ENCODE data around the gene FAM3A.
"Not testable (repeated sequence)": the region's sequence is repeated elsewhere in the genome, so short reads cannot be mapped to it uniquely, and the experiment has no call there.

Gene FAM3A

DNA sequence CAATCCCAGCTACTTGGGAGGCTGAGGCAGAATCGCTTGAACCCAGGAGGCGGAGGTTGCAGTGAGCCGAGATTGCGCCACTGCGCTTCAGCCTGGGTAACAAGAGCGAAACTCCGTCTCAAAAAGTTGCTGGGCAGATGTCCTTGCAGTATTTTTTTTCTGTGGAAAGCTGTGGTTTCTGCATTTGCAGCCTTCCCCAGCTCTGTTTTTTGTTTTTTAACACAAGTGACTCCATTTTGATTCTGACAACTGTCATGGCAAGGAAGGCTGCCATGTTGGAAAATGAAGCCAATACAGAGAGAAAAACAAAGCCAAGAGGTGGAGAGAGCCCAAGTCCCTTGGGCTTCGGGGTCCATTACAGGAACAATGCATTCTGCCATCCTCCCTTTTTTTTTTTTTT lies 13.9 kb downstream of the FAM3A start:
- FAIRE-seq: no peak

DNA sequence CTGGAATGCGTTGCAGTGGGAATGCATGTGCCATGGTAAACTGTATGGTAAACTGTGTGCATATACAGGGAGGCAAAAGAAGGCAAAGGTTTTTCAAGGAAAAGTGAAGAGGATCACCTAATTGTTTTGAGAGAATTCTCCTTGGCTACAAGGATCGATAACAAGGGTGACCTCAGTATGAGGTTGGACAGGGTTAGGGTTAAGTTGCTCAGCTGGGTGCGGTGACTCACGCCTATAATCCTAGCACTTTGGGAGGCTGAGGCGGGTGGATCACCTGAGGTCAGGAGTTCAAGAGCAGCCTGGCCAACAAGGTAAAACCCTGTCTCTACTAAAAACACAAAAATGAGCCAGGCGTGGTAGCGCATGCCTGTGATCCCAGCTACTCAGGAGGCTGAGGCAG lies 14.6 kb downstream of the FAM3A start:
- FAIRE-seq: not testable (repeated sequence)

DNA sequence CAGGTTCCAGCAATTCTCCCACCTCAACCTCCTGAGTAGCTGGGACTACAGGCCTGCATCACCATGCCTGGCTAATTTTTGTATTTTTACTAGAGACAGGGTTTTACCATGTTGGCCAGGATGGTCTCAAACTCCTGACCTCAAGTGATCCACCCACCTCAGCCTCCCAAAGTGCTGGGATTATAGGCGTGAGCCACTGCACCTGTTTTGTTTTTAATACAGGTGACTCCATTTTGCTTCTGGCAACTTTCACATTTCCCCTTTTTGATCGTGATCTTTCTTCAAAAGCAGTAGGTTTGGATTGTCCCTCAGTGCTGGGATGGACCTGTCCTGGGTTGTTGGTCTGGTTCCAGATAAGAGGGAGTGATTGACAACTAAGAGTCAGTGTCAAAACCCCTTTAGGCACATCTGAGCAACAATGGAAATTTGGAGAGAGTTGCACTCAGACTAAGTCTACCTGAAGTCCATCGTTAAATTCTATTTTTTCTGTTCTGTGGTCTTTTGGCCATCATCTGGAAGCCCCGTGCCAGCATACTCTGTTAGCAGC lies 19.4 kb downstream of the FAM3A start:
- not testable (repeated sequence) for FAIRE-seq

DNA sequence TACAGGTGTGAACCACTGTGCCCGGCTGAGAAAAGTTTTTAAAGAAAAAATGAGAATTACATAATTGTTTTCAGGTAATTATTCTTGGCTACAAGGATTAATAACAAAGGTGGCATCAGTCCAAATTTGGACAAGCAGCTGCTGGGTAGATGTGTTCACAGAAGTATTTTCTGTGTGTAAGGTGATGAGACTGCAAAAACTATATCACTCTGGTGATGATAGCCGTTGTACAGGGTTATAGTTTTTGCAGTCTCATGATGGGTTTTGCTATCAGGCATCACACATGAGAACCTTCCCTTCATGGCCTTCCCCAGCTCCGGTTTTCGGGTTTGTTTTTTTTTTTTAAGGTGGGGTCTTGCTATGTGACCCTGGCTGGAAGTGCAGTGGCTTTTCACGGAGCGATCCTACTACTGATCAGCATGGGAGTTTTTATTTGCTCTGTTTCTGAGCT lies 20.5 kb downstream of the FAM3A start:
- no peak for FAIRE-seq

DNA sequence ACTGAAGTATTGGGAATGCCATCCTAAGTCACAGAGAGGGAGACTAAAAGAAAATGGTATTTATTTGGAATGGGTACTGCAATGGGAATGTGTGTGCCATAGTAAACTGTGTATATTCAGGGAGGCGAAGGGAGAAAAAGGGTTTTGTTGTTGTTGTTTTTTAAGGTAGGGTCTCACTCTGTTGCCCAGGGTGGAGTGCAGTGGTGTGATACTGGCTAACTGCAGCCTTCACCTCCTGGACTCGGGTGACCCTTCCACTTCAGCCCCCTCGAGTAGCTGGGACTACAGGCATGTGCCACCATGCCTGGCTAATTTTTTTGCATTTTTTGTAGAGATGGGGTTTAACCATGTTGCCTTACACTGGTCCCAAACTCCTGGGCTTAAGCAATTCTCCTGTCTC lies 21.3 kb downstream of the FAM3A start:
- no peak for FAIRE-seq

DNA sequence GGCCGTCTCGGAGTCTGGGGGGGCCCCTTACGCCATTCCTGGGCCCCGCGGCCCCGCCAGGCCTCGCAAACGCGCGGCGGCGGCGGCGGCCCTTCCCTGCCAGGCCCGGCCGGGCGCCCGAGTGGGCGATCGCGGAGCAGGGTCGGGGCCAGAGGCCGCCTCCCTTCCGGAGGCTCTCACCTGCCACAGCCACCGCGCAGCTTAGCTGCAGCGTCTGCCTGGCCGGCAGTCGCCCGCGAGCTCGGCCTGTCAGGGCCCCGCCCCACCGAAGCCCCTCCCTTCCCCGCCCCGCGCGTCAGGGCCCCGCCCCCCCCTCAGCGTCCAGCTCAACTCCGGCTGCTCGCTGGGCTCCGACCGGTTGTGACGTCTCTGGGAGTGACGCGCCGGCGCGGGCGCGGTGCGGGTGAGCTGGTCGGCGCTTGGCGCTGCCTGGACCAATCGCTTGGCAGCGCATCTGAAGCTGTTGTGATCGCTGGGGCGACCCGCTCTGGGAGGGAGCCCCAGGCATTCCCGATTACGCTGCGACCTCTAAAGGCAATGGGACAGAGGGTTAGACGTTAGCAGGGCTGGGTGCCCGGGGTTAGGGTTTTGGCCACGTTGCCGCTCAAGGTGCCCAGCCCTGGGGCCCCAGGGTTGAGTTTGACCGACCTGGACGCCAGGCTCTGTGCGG lies 25.5 kb downstream of the FAM3A start, which contains the start of gene SLC10A3:
Gene SLC10A3, minus strand, starts transcription at position 216 of the 670 bp plus-strand sequence. CDS start 1,689 bp downstream, outside the sequence.
- FAIRE-seq: no peak

DNA sequence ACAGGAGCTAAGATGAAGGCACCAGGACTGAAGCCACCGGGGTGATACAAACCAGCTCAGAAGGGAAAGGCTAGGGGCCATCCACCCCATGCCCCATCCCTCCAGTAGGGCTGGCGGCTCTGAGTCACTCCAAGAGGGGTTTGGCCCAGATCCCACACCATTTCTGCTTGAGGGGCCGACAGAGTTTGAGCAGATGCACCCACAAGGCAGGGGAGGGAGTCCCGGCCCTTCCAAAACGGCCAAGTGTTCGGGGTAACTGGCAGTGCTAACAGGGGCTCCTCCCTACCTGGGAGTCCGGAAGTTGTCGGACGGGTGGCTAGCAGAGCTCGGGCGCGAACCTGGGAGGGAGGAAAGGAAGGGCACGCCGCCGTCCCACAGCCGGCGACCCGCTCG lies 26.0 kb downstream of the FAM3A start:
- no peak for FAIRE-seq

DNA sequence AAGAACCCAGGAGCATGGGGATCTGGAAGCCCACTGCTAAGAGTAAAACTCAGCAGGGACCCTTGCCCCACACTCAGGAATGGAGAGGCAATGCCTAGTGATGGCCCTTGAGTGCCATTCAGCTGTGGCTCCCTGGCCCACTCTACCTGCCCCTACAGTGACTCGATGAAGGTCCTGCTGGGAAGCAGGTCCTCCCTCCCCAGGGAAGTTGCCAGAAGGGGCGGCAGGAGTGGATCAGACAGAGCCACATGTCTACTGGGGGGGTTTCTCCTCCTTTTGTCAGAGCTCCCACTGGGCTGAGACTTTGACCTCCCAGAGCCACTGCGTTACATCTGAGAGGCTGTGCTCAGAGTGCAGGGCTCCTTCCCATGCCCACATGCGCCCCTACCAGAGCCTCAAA lies 26.9 kb downstream of the FAM3A start:
- no peak for FAIRE-seq

DNA sequence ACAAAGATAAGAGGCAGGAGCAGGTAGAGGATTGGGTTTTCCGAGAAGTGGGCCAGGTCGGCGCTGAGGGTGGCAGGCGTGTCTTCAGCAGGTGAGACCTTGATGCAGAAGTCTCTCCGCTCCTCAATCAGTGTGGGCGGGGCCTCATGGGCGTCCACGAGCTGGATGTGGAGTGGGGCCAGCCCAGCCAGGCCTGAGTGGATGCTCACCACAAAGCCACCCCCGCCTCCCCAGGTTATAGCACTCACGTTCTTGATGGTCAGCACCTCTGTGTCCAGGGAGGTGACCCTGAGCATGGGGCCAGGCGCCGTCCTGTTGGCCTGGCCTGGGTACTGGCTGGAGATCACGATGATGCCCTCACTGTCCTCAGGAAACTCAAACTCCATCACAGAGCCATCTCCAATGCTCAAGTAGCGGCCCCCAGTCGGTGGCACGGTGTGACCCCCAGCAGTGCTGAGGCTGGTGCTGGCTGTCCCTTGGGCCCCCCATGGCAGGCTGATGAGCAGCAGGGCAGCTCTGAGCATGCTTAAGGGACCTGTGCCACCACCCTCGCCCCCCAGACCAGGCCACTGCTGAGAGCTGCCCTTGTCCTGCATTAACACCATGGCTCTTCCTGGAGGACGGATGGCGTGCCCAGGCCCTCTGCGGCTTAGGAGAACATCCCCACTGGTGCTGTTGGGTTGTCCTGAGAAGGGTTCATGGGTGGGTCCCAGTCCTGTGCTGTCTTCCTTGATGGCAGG lies 27.5 kb downstream of the FAM3A start:
- FAIRE-seq: no peak

DNA sequence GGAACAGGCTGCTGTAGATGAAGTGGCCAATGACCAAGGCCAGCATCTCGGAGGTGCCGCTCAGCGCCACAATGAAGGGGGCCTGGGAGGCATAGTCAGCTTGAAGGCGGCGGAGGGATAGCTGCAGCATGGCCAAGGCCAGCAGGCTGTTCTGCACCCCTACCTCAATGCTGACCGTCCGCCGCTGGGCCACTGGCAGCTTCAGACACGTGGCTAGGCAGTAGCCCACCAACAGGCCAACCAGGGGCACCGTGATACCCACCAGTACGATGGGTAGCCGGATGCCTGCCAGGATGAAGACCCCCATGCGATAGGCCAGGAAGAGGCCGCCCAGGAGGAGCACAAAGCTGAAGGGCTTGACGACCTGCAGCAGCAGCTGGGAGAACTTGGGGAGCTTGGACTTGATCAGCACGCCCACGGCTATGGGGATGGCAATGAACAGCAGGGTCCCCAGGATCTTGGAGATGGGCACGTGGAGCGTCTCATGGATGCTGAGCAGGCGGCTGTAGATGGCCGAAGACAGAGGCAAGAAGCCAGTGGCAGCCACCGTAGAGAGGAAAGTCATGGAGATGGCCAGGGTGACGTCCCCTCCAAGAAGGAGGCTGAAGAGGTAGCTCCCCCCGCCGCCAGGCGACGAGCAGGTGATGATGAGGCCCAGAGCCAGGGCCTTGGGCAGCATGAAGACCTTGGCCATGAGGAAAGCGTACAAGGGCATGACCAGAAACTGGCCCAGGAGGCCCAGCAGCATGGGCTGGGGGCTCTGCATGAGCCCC lies 28.3 kb downstream of the FAM3A start:
- no peak for FAIRE-seq

DNA sequence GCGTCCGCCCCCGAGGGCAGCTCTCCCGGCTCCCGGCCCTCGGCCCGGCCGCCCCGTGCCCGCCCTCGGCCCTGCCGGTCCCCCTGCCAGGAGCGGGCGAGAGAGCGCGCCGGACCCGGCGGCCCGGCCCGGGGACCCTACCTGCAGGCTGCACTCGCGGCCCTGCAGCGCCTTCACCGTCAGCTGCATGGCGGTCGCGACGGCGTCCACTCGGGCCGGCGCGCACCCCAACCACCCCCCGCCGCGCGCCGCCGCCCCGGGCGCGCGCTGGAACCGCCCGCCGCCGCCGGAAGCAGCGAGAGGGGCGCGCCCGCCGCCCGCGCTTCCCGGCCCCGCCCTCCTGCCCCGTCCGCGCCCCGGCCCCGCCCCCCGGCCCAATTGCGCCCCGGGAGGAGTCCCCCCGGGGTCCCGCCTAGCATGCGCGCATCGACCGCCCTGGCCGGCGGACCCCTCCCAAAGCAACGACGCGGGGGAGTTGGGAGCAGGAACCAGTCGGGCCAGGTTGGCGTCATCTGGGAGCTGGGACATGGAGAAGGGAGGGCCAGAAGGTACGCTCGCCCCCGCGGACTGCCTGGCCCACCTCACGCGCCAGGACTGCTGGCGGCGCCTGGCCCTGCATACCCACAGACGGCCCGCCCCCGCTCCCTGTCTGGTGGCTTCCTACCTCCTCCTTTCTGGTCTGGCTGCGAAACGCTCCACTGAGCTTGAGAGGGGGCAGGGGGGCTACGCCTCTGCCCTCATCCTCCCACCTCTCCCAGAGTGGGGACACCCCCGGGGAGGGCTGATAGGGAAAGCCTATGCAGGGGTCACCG lies 29.4 kb downstream of the FAM3A start, which contains the start of gene UBL4A:
Gene UBL4A, minus strand, starts transcription at position 220 of the 812 bp plus-strand sequence. Its CDS starts 31 bp downstream, at position 189.
- no peak for FAIRE-seq

DNA sequence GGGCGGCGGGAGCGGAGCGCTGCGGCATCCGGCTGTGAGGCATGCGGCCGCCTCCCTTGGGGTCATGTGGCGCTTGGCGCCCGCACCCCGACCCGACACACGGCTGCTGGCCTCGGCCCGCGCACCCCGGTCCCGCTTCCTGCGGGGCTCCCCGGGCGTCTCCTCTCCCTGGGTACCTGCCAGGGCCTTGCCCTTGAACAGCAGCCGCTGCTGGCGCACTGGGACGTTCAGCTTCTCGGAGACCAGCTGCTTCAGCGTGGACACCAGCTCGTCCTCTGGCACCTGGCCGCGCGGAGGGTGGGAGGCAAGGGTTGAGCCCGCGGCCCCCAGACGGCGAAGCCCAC lies 30.0 kb downstream of the FAM3A start:
- FAIRE-seq: no peak

DNA sequence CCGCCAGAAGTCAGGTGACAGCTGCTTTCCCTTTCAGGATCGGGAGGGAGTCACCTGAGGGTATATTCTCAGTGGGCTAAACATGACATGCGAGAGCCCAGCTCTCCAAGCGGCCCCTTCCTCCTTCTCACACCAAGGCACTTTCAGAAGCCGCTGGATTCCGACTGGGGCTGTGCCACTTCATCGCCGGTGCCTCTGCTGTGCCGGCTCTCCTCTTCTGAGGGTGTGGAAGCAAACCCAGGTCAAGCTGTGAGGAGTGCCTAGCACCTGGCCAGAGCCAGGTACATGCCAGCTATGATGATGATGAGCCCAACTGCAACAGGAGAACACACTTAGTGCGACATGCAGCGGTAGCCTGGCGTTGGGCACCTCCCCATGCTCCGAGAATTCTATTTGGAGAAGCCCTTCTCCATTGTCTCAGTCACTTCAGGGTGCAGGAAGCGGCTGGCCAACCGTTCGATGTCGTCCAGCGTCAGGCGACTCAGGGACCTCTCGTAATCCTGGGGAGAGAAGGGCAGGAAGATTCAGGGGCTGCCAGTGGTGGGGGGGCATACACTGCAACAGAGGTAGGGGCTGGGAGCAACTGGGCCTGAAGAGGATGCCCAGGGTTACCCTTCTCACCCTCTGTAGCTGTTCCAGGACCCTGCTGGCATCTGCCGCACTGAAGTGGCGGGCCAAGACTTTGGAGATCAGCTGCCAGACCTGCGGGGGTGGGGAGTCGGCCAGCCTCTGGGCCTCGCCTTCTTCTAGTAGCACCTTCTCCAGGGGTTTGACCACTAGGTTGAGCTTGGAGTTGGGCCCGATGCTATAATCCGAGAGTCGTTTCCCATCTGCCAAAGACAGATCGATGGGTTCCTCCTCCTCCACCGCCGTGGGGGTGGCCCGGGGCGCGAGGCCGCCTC lies 30.6 kb downstream of the FAM3A start:
- no peak for FAIRE-seq

DNA sequence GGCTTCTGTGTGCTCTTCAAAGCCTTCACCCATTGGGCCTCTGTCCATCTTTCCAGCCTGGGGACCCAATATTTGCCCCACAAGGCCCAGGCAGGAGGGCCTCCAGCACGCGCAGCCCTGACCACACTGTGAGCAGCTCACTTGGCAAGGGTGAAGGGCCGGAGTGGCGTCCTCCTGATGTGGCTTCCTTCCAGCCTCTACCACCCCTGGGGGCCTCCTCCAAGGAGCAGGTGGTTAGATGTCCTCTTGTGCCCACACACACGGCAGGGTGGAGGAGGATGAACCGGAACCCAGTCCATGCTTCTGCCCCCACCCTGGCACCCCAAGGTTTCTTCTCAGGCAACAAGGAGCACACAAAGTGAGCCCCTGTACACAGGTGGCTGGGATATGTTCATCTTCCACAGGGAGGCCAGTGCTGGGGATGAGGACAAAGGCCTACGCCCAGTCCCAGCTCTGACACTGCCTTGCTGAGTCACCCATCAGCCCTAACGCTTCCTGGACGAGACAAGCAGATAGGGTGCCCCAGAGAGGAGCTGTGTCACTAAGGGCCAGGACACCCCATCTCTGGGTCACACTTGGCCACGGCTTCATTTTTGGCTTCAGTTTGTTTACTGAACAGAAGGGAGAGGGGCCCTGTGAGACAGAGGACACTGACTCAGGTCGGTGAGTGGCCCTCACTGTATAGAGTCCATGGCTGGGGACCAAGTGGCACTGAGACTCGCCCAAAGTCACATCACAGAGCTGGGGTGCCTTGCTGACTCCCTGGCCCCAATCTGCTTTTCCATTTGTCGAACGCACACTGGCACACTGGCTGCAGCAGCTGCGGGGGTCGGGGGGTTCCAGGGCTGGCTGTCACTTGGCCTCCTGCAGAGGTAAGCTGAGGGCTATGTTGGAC lies 31.5 kb downstream of the FAM3A start:
- FAIRE-seq: no peak

DNA sequence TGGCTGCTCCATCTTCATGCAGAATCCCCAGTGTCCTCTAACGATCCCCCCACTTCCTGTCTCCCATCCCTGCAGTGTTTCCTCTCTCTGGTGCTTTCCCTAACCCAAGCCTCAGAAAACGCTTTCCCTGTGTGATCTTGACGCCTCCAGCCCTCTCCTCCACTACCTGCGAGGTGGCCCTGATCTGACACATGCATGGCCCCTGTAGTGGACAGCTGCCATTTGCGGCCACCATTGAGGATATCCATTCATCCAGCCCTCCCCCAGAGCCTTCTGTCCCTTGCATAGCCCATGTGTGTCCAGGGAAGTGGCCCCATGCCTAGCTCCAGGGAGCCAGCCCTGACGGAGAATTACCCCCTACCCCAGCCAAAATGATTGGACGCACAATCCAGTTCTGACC lies 32.7 kb downstream of the FAM3A start:
- no peak for FAIRE-seq

DNA sequence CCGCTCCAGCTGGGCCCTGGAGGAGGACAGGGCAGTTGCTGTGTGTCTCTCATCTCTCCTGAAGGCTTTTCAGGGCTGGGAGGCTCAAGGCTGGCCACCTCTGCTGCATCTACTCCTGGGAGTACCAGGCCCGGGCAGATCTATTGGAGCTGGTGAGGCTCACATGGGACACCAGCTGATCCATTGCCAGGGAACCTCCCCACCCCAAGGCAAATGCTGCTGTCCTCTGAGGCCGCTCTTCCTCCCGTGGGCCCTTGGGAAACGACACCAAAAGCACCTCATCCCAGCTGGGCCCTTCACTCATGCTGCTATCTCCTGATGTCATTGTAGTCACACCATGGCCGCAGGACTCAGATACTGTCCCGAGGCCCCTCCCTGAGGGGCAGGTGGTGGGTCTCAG lies 33.2 kb downstream of the FAM3A start:
- no peak for FAIRE-seq

DNA sequence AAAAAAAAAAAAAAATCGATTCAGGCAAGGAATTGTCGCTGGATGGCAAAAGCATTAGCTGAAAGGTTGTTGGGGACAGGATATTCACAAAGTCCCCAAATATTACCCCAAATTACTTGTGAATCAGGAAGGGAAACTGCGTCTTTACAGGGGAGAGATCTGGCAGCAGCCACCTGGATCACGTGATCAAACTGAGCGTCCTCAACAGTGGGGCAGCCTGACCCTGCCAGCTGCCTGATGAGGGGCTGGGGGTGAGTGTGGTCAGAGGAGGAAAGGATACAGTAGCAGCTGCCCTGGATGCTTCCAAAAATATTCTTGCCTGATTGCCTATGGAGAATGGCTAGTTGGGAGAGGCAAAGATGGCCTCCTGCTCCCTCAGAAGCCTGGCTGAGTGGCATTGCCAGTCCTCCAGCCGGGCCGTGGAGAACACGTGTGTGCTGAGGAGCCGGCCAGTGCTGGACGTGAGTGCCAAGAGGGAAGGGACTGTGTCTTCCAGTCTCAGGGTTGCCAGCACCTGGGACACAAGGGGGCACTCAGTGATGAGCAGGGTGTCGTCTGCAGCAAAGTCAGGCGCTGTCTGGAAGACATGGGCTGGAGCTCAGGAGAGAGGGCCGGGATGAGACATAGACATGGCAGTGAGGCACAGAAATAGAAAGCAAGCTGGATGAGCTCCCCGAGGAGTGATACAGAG lies 34.0 kb downstream of the FAM3A start:
- FAIRE-seq: no peak

DNA sequence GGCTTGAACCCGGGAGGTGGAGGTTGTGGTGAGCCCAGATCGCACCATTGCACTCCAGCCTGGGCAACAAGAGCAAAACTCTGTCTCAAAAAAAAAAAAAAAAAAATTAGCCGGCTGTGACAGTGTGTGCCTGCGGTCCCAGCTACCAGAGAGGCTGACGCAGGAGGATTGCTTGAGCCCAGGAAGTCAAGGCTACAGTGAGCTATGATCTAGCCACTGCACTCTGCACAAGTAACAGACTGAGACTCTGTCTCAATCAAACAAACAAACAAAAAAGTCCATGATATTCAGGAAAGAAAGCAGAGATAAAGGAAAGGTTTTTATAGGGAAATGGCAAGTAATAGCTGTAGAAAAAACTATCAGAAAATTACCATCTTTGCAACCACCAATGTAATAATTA lies 34.8 kb downstream of the FAM3A start:
- no peak for FAIRE-seq

DNA sequence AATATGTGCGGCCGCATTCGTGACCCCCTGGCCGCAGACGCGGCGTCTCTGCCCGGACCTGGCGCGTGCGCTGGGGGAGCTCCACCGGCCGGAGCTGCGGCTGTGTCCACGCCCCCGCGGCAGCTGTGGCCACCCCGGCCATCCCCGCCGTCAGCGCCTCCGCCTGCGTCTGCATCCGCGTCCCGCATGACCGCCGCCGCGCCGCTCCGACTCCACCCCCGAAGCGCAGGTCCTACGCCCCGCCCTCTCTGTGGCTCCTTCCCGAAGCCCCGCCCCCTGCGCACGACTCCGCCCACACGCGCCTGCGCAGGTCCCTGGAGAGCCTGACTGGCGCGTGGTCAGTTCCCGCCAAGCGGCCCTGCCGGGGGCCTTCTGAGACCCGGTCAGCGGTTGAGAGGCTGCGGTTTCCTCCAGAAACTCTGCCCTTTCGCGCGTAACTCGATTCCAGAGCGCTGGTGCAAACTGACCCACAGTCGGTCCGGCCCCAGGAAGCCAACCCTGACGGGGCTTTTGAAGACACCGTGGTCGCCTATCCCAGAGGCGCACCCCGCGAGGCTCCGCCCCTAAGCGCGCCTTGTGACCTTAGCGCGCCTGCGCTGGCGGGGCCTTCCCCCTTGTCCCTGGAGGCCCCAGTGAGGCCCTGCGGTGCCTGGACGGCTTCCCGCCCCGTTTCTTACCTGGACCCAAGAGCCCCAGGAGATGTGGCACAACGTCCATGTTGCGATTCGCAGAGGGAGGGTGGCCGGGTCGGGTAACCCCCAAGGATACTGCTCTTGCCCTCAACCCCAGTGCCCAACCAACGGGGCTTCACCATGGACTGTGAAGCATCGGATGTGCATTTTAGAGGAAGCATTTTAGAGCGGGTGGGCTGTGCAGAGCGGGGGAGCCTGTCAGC lies 37.1 kb downstream of the FAM3A start, which contains the start of gene LAGE3:
Gene LAGE3, minus strand, starts transcription at position 554 of the 895 bp plus-strand sequence. Its CDS starts 366 bp downstream, at position 188.
- FAIRE-seq: no peak
